ENCODE measurements around the gene BPIFB2.

The BPIFB2 gene

DNA sequence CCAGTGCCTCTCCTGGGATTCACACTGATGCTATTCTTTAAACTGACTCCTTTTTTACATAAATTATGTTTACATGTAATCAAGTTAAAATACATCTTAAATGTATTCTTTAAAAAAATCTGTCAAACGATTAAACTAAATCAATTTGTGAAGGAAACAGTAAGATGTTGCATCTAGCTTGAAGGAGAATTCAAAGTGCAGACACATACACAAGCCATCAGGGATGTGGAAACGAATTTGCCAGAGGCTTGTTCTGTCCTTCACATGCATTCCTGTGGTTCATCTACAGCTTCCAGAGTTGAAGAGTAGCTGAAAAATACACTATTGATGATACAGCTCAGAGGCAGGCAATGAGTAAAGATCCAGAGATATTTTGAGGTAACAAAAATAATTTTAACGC lies 38.9 kb downstream of the BPIFB2 start:
- Histone ChIP-seq H3K9me3 (ENCODE audit: control insufficient read depth, low read length) (no peaks in the 10 kb centered on the region), H3K4me1 (no peaks in the 10 kb centered on the region), H3K4me3 (ENCODE audit: low read depth, low read length) (no peak overlapping the region), H3K27me3 (ENCODE audit: control insufficient read depth, insufficient read depth, low read length) (no peaks in the 10 kb centered on the region), H3K4me2 (ENCODE audit: low read length) (no peak overlapping the region), H3K79me2 (no peaks in the 10 kb centered on the region), H2AFZ (no peak overlapping the region), H3K27ac (no peak overlapping the region), H3K9ac (no peak overlapping the region), H3K36me3 (ENCODE audit: control insufficient read depth, insufficient read depth, low read length) (no peaks in the 10 kb centered on the region)
- TF ChIP-seq, protein P1, sequence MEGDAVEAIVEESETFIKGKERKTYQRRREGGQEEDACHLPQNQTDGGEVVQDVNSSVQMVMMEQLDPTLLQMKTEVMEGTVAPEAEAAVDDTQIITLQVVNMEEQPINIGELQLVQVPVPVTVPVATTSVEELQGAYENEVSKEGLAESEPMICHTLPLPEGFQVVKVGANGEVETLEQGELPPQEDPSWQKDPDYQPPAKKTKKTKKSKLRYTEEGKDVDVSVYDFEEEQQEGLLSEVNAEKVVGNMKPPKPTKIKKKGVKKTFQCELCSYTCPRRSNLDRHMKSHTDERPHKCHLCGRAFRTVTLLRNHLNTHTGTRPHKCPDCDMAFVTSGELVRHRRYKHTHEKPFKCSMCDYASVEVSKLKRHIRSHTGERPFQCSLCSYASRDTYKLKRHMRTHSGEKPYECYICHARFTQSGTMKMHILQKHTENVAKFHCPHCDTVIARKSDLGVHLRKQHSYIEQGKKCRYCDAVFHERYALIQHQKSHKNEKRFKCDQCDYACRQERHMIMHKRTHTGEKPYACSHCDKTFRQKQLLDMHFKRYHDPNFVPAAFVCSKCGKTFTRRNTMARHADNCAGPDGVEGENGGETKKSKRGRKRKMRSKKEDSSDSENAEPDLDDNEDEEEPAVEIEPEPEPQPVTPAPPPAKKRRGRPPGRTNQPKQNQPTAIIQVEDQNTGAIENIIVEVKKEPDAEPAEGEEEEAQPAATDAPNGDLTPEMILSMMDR (IDR thresholded peaks at IDR 0.05): no peak

DNA sequence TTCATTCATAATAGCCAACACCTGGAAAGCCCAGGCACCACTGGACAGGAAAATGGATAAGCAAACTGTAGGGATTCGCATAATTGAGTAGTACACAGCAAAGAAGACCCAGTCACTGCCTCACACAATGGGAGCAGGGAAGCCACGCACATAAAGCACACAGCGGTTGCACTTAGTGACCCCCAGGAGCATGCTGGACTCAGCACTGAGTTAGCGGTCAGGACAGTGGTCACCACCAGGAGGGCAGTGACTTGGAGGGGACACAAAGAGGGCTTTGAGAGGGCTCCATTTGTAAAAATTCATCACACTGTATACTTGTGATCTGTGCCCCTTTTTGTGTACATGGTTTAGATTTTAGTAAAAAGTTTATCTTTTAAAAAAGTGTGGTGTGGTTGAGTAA lies 43.8 kb downstream of the BPIFB2 start:
- Histone ChIP-seq H3K9ac (no peak overlapping the region), H3K4me3 (ENCODE audit: low read depth, low read length) (no peak overlapping the region), H3K27me3 (ENCODE audit: control insufficient read depth, insufficient read depth, low read length) (no peaks in the 10 kb centered on the region), H2AFZ (no peak overlapping the region), H3K4me1 (no peaks in the 10 kb centered on the region), H3K79me2 (no peaks in the 10 kb centered on the region), H3K9me3 (ENCODE audit: control insufficient read depth, low read length) (no peaks in the 10 kb centered on the region), H3K4me2 (ENCODE audit: low read length) (no peak overlapping the region), H3K27ac (no peak overlapping the region), H3K36me3 (ENCODE audit: control insufficient read depth, insufficient read depth, low read length) (no peaks in the 10 kb centered on the region)
- TF ChIP-seq, protein P1 (IDR thresholded peaks at IDR 0.05): no peak

DNA sequence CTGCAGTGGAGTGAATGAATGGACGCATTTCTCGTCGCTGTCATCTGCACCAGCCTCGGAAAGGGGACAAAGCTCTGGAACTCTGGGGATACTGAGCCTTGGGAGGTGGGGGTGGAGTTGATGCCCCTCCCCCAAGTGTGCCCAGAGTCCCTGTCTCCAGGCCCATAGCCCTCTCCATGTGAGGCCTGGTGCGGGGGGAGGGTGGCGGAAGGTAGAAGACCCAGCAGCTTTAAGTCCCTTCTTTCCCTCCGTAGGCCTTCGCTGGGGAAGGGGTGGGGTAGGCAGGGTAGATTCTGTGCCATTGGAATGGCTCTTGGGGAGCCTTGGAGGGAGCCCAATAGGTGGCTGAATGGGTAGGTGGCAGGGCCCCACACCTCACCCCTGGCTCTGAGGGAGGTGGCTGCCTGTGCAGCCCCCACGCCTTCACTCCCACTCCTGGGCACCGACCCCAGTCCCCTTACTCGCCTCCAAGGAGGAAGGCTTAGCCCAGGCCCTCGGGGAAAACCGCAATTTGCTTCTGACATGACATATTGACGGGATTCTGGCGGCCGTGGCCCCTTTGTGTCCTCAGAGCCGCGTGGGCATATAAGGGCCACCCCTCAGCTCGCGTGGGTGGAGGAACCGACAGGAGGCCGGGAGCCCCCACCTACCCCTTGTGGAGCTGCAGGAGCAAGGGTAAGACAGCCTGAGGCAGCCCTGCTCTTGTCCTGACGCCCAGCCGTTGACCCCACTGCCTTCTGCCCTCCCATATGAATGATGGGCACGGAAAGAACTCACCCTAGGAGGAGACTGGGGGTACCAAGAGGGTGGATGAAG lies 46.0 kb downstream of the BPIFB2 start, which contains the start of gene BPIFB3:
BPIFB3 (plus strand) TSS at position 613 of the 816 bp plus-strand sequence. CDS start 1,533 bp downstream, outside the sequence.
- Histone ChIP-seq H3K4me1 (no peaks in the 10 kb centered on the region), H3K79me2 (no peaks in the 10 kb centered on the region), H3K27me3 (ENCODE audit: control insufficient read depth, insufficient read depth, low read length) (no peaks in the 10 kb centered on the region), H3K36me3 (ENCODE audit: control insufficient read depth, insufficient read depth, low read length) (no peaks in the 10 kb centered on the region), H3K27ac (no peak within 1 kb of the TSS), H3K4me3 (ENCODE audit: low read depth, low read length) (no peak within 1 kb of the TSS), H2AFZ (no peak within 1 kb of the TSS), H3K9ac (no peak within 1 kb of the TSS), H3K9me3 (ENCODE audit: control insufficient read depth, low read length) (no peaks in the 10 kb centered on the region), H3K4me2 (ENCODE audit: low read length) (no peak within 1 kb of the TSS)
- TF ChIP-seq, protein P1 (IDR thresholded peaks at IDR 0.05): no peak

DNA sequence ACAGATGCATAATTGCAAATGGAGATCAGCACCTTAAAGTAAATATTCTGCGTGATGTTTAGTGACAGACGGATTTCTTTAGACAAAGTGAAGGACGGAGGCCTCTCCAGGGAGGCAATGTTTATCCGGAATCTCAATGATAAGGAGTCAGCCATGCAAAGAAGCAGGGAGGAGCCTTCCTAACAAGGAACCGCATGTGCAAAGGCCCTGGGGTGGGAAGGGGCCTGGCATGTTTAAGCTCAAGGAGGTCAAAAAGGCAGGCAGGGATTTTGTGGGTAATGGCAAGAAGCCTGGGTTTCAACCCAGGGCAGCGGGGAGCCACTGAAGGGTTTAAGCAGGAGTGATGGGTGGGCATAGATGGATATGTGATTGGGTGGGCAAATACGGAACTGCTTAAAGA lies 46.9 kb downstream of the BPIFB2 start:
- TF ChIP-seq, protein P1 (IDR thresholded peaks at IDR 0.05): no peak

DNA sequence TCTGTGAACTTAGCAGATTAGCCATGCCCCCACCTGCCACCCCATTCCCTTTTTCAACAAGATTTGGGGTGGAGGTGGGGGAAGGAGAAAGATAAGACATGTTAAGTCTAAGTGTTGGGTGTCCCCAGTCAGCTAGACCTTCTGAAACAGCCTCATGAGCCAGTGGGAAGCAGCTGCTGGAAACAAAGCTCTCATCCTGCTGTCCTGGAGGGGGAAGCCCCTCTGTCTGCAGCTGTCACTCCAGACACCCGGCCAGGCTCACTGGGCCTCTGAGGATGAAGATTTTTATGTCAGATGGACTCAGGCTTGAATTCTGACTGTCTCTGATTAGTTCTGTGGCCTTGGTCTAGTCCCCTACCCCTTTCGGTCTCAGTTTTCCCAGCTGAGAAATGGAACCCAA lies 47.3 kb downstream of the BPIFB2 start:
- Histone ChIP-seq H3K36me3 (ENCODE audit: control insufficient read depth, insufficient read depth, low read length) (no peaks in the 10 kb centered on the region), H3K9ac (no peak overlapping the region), H3K27ac (no peak overlapping the region), H3K27me3 (ENCODE audit: control insufficient read depth, insufficient read depth, low read length) (no peaks in the 10 kb centered on the region), H3K9me3 (ENCODE audit: control insufficient read depth, low read length) (no peaks in the 10 kb centered on the region), H3K79me2 (no peaks in the 10 kb centered on the region), H3K4me1 (no peaks in the 10 kb centered on the region), H3K4me3 (ENCODE audit: low read depth, low read length) (no peak overlapping the region), H2AFZ (no peak overlapping the region), H3K4me2 (ENCODE audit: low read length) (no peak overlapping the region)
- TF ChIP-seq, protein P1 (IDR thresholded peaks at IDR 0.05): no peak

More for the DNA sequence above, 46.9 kb downstream of the BPIFB2 start:
- H3K36me3 ChIP-seq (ENCODE audit: control insufficient read depth, insufficient read depth, low read length): no peaks in the 10 kb centered on the region
- no peak overlapping the region for H3K4me2 ChIP-seq (ENCODE audit: low read length)
- no peak overlapping the region for H3K27ac ChIP-seq
- H3K9ac ChIP-seq: no peak overlapping the region
- H3K4me3 ChIP-seq (ENCODE audit: low read depth, low read length): no peak overlapping the region
- no peak overlapping the region for H2AFZ ChIP-seq
- no peaks in the 10 kb centered on the region for H3K27me3 ChIP-seq (ENCODE audit: control insufficient read depth, insufficient read depth, low read length)
- no peaks in the 10 kb centered on the region for H3K79me2 ChIP-seq
- H3K9me3 ChIP-seq (ENCODE audit: control insufficient read depth, low read length): no peaks in the 10 kb centered on the region
- no peaks in the 10 kb centered on the region for H3K4me1 ChIP-seq
